ENCODE measurements around the gene FBXL3.

The FBXL3 gene, protein sequence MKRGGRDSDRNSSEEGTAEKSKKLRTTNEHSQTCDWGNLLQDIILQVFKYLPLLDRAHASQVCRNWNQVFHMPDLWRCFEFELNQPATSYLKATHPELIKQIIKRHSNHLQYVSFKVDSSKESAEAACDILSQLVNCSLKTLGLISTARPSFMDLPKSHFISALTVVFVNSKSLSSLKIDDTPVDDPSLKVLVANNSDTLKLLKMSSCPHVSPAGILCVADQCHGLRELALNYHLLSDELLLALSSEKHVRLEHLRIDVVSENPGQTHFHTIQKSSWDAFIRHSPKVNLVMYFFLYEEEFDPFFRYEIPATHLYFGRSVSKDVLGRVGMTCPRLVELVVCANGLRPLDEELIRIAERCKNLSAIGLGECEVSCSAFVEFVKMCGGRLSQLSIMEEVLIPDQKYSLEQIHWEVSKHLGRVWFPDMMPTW

DNA sequence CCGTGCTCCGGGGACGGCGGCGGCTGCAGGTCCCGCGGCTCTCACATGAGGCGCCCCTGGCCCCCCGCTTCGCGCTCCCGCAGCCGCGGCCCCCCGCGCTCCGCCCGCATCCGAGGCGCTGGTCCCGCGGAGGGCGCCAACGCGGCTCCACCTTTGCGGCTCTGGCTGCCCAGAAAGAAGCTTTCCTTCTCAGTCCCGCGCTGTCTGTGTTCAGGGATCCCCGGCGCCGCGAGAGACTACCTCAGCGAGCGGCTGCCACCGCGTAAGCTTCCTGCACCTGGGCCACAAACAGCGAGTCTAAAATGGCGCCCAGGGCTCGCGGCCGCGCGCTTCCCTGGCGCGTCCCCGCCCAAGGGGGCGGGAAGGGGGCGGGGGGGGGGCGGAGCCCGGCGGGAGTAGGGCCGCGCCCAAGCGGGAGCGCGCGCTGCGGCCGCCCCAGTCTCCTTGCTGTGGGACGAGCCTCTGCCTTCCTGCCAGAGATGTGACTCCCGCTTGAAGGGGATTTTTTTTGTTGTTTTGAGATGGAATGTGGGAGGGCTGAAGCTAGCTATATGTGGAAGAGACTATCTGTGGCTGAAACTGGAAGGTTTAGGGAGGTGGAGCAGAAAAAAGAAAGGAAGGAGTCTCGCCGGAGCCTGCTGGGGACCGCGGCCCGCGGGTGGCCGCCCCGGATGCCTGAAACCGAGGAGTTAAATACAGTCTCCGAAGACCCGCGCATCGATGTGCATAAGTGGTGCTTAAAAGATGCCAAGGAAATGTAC lies at the start of gene FBXL3:
Gene FBXL3 (minus strand): TSS at position 299 of the 761 bp plus-strand sequence. CDS start 5,299 bp downstream, outside the sequence.
- intact Hi-C loops (cut with DNase I): loop anchor here (2.0 to 5.0 kb wide), 2 partner anchors 34 to 300 kb away; partner anchors contain the start of genes CLN5 and MYCBP2
- DNase-seq: peak; percentile 71 to 98 (median 84)

DNA sequence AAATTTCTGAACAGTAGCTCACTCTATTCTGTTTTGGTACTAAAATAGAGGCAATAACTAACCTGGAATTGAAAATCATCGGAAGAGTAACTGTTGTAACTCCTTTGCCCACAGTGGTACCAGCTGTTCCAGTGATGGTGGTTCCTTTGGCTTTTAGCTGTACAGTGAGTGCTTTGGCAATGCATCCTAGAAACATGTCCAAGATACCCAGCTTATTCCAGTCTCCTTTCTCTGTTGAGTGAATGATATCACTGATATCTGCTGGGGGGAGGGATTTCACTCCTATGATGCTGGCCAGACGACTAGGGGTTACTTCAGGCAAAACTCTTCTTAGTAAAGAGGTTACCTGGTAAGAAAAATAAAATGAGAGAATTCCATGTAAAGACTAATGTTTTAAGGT lies 40.6 kb upstream of the FBXL3 start:
- no peak for DNase-seq
- intact Hi-C loops (cut with DNase I): no loop called here

DNA sequence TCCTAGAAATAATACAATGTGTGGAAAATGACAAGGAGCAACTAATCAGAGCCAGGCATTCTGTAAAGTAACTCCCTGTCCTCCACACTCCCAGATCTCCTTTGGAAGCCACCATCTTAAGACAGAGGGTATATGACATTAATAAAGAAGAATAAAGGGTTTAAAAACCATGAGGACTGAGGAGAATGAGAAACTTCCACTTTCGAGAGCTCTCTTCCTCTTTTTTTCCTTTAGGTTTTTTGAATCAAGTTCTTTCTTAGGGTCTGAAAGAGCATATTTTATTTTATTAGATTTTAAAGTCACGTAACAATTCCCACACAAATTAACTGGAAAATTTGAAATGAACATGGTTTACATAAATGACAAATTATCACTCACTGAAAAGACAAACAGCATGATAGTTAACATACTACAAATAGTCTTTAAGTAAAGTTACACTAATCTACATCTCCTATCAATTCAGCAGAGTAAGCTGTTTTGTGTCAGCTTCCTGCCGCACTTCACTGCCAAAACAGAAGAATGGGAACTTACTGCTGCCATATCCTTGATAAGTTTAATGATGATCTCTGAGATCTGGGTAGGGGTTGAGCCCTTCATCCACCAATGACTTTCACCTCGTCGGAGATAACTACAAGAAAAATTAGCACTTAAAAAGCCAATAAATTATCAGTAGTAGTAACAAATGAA lies 38.6 kb upstream of the FBXL3 start:
- intact Hi-C loops (cut with DNase I): no loop called here

DNA sequence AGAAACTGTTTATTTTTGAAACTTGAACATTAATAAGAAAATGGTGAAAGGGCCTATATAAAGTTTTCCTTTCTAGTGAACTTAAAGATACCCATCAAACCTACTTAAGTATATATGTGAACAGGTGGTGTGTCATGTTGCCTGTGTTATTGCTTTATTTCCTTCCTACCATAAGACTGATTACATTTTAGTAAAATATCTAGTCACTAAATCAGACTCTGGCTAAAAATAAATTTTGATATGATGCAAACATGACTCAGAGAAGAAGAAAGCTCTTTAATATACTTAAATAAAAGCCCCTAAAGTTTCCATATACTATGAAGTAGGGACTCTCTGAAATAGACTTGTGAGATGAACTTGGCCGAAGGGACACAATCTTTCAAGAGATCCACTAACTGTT lies 35.1 kb upstream of the FBXL3 start:
- no peak for DNase-seq
- intact Hi-C loops (cut with DNase I): no loop called here

More for the DNA sequence above, 38.6 kb upstream of the FBXL3 start:
- no peak for DNase-seq

DNA sequence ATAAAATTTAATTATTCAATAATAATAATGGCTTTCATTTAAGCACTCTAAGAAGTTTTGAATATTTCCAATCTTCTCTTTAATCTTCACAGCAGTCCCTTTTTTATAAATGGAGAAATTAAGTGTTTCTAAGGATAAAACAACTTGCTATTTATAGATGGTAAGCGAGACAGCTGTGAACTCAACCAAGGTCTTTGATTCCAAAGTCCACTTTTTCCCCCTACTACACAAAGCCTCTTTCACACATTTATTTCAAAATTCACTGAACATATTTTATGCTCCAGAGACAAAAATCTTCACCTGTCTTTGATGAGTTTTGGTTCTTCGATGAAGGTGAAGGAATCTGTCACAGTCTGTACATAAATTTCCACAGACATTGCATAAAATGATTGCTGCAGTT lies 34.4 kb upstream of the FBXL3 start:
- DNase-seq: no peak
- intact Hi-C loops (cut with DNase I): no loop called here

DNA sequence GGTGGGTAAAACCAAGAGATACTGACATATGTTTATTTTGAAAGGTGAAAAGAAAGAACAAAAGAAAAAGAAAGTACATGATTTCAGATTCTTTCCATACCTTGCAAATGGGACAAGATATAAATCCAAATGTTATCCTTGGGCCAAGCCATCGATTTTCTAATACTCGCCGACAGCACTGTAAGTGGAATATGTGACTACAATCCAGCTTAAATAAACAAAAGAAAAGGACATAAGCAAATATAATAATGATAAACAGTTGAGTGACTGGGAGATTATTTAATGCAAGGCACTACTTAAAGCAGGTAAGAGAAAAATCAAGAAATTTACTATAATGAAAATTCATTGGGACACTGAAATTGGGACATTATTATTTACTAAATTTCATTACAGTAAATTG lies 29.9 kb upstream of the FBXL3 start:
- intact Hi-C loops (cut with DNase I): no loop called here
- DNase-seq: no peak

DNA sequence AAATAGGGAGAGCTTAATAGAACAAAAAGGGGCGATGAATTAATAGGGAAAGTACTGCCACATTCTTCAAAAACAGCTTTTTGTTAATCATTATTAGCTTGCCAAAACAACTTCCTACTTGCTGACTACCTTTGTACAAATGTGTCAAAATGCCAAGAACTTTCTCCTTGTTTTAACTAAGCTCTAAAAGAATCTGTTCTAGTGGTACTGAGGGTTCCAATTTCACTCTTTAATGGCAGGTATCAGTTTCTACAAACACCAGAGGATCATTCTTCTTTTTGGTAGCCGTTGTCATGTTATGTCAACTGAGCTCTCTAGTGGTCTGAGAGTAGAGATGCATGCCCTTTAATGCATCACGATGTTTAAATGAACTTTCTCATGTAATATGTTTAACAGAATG lies 29.4 kb upstream of the FBXL3 start:
- DNase-seq: no peak
- intact Hi-C loops (cut with DNase I): no loop called here

DNA sequence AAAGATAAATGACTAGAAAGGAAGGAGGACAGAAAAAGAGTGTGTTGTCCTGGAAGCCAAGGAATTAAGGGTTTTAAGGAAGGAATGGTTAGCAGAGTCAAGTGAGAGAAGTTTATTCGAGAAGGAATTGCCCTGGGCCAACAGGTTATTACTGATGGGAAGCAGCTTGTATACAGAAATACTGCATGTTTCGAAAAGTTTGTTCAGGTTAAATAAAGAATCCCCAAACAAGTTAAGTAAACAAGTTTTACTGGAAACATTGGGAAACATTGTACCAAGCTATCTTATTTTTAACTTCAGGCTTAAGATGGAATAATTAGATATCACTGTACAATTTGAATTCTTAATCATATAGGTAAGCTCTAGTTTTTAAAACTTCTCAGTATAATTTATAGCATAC lies 28.2 kb upstream of the FBXL3 start:
- no peak for DNase-seq
- intact Hi-C loops (cut with DNase I): no loop called here

DNA sequence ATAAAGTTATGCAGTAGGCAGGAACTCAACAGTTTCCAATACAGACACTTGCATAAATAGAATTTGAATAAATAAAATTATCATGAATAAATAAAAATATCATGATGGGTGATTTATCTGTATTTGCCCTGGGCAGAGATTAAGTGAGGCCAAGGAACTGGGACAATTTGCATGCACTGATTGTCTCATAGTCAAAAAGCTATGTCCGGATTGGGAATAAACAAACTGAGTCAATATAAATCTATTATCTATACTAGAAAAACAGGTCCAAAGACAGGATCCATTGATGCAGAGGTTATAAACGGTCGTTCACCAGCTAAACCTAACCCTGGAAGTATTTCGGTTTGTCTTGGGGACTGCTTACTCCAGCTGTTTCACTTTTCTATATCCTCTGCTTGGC lies 26.2 kb upstream of the FBXL3 start:
- DNase-seq: no peak
- intact Hi-C loops (cut with DNase I): no loop called here

DNA sequence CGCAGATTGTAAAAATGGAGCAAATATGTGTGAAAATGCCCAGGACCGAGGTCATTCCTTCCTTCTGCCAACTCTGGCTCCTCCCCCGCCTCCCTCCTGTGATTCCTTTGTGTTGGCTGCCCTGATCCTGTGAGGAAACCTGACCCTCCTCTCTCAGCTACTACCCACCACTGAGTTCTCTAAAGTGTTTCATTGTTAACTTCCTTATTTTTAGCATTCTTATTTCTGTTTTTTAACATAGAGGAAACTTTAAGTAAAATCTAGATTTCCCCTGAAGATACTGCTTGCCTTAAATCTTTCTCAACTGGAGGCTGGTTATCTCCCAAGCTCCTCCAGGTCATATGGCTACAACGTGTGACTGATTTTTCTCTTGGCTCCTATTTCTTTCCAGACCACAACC lies 21.7 kb upstream of the FBXL3 start:
- intact Hi-C loops (cut with DNase I): no loop called here
- DNase-seq: no peak

DNA sequence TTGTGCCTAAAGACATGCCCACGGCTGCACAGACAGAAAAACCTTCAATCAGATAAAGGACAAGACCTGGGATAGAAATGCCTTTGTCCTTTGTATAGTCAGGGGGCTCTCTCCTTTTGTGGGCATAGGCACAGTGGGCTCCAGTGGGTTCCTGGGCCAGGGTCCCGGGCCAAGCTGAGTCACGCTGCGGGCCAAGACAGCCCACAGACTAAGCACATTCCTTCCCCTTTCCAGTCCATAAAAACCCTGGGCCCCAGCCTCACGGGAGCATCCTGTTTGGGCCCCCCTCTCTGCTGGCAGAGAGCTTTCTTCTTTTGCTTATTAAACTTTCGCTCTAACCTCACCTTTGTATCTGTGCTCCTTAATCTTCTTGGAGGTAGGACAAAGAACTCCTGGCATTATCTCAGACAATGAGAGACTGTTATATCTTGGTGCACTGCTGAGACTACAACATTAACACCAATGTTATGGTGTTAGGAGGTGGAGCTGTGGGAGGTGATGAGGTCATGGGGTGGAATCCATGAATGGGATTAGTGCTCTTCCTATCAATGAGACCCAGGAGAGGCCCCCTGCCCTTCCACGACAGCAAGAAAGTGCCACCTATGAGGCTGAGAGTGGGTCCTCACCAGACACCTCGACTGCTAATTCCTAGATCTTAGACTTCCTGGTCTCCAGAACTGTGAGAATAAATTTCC lies 20.8 kb upstream of the FBXL3 start:
- intact Hi-C loops (cut with DNase I): no loop called here
- DNase-seq: no peak

DNA sequence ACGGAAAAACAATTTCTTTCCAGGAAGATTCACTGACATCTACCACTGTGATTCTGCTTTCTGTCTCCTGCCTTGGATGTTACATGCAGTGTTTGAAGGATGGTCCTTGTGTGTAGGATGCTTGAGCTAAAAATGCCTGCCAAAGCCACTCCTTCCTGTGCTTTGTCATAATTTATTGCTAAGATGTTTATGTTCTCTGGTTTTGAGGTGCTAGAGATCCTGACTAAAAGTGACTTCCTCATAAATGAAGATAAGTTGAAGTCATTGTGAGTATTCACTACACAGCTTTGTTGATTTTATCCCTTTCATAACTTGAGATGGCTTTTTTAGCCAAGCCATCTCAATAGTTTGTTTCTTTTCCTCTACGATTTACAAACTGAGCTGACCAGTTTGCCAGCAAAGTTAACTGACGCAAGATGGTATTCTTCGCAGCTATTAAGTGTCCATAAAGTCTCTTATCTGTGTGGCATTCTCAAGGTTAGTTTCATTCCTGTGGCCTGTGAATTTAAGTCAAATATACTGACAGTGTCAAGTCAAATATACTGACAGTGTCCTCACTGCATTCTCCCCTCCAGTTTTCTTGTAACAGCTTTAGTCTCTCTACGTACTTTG lies 15.7 kb upstream of the FBXL3 start:
- no peak for DNase-seq
- intact Hi-C loops (cut with DNase I): no loop called here

DNA sequence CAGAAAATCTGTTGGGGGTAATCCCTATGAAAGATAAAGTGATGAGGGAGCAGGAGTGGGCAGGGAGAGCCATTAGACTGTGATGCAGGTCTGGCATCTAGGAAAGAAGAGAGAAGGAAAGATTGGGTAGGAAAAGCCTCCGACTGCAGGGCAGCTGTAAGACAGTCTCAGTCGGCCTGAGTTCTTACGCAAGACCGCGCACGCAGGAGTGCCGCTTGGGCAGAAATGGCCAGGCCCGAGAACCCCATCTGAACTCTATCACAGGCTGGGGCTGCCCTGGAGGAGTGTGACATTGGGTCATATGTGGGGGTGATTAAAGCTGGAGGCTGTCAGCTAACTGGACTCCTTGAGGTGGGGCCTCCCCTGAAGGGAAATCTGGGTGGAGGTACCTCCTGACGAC lies 13.9 kb upstream of the FBXL3 start:
- DNase-seq: peak in 1 of 10 donors; percentile 60
- intact Hi-C loops (cut with DNase I): no loop called here

DNA sequence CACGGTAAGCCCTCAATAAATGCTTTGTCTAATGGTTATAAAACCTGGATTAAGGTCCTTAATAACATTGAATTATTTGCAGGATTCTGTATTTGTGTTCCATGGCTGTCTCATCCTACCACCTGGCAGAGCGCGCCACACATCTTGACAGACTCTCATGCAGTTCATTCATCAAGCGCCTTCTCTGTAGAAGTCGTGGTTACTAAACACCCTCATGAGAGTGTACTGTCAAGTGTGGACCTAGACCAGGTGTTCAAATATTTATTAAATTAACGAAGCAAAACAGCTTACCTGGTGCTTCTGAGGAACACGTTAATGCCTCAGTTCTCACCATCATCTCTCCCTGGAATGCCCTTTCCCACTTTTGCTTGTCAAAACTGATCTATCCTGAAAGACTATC lies 13.1 kb upstream of the FBXL3 start:
- intact Hi-C loops (cut with DNase I): no loop called here
- no peak for DNase-seq

DNA sequence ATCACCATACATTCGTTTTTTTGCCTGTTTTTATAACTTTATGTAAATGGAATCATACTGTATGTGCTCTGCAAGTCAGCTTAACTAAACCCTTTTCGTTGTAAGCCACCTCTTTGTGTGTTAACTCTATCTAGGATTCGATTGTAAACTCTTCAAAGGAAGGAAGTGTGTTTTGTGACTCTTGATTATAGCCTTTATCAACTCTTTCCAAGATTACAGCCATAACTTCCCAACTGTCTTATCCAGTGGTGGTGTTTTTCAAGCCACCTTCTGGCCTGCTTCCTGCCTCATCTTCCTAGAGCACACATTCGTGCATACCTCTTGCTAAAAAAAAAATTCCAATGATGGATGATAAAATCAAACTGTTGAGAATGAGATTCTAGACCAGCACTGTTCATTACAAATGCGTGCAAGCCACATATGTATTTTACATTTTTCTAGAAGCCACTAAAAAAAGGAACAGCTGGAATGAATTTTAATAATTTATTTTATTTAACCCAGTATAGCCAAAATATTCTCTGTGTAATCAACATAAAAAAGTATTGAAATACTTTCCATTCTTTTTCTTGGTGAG lies 12.0 kb upstream of the FBXL3 start:
- intact Hi-C loops (cut with DNase I): no loop called here
- DNase-seq: no peak

DNA sequence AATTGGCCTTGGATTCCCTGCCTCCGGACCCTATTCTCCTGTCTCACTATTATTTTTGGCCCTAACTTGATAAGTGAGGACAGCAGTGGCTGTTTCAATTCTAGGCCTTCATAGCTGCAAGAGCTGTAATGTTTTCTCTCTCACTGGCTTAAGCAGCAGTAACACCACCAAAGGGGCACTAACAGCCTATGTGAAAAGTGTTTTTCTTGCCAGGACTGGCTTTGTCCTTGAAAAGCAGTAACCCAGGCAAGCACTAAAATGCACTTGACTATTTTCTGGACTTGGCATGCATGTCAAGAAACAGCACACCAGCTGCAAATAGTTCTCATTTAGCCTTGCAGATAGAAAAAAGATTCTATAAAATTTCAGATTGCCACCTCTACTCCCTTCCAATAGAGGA lies 9.3 kb upstream of the FBXL3 start:
- intact Hi-C loops (cut with DNase I): no loop called here

DNA sequence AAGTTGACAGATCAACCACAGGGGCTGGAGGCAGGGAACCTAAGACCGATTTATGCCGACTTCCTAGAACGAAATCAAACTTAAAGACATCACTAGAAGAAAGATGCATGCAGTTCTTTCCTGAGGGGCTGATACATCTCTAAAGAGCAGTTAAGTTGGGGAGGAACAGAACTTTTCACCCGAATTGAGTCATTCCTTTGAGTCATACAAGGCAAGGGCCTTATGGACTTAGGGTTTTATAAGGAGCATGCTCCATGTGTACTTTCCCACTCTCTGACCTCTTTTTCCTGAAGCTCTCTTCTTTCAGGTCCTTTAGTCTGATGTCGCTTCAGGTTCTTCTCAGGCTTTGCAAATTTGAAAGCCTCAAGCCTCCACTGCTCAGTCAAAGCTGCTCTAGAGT lies 7.9 kb upstream of the FBXL3 start:
- intact Hi-C loops (cut with DNase I): no loop called here

More for the DNA sequence above, 9.3 kb upstream of the FBXL3 start:
- DNase-seq: no peak

DNA sequence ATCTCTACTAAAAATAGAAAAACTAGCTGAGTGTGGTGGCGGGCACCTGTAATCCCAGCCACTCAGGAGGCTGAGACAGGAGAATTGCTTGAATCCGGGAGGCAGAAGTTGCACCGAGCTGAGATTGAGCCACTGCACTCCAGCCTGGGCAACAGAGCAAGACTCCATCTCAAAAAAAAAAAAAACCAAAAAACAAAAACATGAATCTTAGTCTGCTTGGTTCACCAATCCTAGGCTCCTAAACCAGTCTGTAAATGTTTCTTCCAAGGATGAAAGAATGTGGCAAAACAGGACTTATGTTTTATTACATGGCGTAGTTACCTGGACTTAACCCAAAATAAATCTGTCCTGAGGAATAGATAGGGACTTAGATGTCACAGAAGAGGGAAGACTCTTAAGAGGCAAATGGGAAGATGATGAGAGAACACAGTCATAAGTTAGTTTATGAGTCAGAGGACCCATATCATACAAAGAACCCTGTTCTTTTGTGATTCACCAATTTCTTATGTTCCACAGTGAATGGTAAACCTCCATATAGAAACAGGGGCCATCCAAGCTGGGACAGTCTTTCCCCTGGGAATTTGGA lies 6.9 kb upstream of the FBXL3 start:
- no peak for DNase-seq
- intact Hi-C loops (cut with DNase I): no loop called here

More for the DNA sequence above, 7.9 kb upstream of the FBXL3 start:
- no peak for DNase-seq

DNA sequence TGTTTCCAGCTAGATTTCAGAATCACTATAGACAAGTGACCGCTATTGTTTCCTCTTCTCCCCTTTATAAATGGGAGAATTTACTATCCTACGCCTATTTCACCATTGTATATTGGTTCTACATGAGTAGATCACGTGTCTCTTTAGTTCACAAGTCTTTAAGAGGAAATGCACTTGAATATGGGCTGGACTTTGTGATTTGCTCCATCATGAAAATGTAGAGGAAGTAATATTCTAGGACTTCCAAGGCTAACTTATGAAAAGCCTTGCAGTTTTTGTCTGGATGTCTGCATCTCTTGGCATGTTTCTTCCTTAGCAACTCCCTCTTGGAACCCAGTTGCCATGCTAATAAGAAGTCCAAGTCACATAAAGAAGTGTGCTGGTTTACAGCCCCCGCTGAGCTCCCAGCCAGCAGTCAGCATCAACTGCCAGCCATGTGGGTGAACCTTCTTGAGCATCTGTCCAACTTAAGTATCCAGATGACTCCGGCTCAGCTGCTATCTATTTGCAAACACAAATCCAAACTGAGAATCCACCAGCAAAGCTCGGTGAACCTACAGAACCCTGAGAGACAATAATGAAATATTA lies 4.8 kb upstream of the FBXL3 start:
- peak in 8 of 10 donors; percentile 23 to 93 (median 54) for DNase-seq
- intact Hi-C loops (cut with DNase I): no loop called here
